Thyroid gland (tissue), 4 donors: ENCODE measurements around the gene ESRP2.

Experiments used
- POLR2A ChIP-seq, 2 donors: fragments of 450-650 bp; IDR thresholded peaks; one replicate each; pipeline ENCODE4 v1.6.1; 2017; ENCODE audit warnings: antibody characterized with exemption in 2 of 2, mild to moderate bottlenecking in 2 of 2, moderate library complexity in 1 of 2
- TF ChIP-seq, protein P1 (sequence below), 6 experiments: fragments of 200-600 bp in 3 of 6; fragments of 450-650 bp in 3 of 6; sonication (generic) in 3 of 6; IDR thresholded peaks; one replicate each; pipeline ENCODE4 v1.5.1; 2016 to 2019; ENCODE audit warnings: antibody characterized with exemption in 6 of 6, mild to moderate bottlenecking in 2 of 6, inconsistent platforms in 1 of 6, moderate library complexity in 1 of 6

DNA sequence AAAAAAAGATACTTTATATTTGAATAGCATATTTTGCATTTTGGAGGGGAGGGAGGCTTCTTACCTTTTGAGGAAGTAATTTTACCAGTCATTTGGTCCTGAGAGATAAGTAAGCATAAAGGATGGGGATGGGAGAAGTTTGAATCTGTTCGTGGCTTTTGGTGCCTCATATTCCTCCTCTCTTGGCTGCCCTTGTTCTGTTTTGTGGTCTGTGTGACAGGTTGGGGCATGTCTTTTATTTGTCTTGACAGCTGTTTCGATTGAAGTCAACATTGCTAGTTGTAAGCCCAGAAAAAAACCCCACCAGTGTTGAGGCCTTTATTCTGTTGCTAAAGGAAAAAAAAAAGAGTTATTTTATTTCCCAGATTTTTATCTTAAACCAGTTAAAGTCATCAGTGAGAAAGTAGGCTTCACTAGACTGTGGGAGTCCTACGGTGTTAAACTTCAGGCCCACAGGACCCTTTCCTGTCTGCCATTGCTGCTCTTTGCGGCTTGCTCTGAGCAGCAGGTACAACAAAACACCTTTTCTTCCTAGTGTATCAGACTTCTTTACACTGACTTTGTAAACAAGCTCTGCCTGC is 39.8 kb upstream of the ESRP2 start:
- TF ChIP-seq, protein P1, sequence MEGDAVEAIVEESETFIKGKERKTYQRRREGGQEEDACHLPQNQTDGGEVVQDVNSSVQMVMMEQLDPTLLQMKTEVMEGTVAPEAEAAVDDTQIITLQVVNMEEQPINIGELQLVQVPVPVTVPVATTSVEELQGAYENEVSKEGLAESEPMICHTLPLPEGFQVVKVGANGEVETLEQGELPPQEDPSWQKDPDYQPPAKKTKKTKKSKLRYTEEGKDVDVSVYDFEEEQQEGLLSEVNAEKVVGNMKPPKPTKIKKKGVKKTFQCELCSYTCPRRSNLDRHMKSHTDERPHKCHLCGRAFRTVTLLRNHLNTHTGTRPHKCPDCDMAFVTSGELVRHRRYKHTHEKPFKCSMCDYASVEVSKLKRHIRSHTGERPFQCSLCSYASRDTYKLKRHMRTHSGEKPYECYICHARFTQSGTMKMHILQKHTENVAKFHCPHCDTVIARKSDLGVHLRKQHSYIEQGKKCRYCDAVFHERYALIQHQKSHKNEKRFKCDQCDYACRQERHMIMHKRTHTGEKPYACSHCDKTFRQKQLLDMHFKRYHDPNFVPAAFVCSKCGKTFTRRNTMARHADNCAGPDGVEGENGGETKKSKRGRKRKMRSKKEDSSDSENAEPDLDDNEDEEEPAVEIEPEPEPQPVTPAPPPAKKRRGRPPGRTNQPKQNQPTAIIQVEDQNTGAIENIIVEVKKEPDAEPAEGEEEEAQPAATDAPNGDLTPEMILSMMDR (IDR thresholded peaks at IDR 0.05): no peak
- no peak for TF ChIP-seq POLR2A (IDR thresholded peaks at IDR 0.05)
